DMS153 treated with DMSO at 0.1 percent for 48 hours (cell line): ENCODE measurements around the gene FAM20C.
"Not testable (repeated sequence)": the region's sequence is repeated elsewhere in the genome, so short reads cannot be mapped to it uniquely, and the experiment has no call there.

Experiments used
- DNase-seq: peaks from one replicate; lab custom pipeline; 2025; ENCODE audit not compliant: unreplicated experiment; lab: John Stamatoyannopoulos, UW

The FAM20C gene

GRCh38 chr7:240146-240676, 47.8 kb downstream of the FAM20C start:
- DNase-seq: no peak

DNA sequence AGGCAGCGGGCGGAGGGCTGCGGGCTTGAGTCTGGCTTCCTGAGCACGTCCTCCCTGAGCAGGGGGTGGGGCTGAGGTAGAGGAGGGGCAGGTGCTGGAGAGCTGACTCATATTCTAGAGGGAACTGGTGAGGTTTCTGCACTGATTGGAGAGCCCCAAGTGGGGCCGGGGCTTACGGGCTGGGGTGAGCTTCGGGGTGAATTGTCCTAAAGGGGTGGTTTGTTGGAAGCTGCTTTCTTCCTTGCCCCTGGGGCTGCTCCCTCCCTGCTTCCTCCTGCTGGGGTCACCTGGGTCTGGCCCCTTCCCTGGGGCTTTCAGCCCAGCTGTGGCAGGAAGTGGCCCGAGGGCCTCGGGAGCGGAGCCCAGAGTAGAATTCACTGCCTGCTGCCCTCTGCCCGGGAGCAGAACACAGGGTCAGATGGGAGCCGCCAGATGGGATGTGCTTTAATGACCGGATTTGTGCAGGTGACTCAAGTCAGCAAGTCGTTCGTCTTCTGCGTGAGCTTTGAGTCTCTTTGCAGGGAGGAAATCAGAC, 48.6 kb downstream of the FAM20C start:
- DNase-seq: no peak

DNA sequence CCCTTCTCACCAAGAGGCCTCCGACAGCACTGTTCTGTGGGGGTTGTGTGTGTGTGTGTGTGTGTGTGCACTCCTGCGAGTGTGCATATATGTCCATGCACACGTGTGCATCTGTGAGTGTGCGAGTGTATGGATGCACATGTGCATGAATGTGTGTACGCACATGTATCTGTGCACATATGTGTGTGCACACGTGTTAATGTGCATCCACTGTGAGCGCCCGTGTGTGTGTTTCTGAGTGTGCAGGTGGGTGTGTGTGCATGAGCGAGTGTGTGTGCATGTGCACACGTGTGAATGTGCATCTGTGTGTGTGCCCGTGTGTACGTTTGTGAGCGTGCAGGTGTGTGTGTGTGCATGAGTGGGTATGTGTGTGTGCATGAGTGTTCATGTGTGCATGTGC, 49.1 kb downstream of the FAM20C start:
- DNase-seq: no peak

DNA sequence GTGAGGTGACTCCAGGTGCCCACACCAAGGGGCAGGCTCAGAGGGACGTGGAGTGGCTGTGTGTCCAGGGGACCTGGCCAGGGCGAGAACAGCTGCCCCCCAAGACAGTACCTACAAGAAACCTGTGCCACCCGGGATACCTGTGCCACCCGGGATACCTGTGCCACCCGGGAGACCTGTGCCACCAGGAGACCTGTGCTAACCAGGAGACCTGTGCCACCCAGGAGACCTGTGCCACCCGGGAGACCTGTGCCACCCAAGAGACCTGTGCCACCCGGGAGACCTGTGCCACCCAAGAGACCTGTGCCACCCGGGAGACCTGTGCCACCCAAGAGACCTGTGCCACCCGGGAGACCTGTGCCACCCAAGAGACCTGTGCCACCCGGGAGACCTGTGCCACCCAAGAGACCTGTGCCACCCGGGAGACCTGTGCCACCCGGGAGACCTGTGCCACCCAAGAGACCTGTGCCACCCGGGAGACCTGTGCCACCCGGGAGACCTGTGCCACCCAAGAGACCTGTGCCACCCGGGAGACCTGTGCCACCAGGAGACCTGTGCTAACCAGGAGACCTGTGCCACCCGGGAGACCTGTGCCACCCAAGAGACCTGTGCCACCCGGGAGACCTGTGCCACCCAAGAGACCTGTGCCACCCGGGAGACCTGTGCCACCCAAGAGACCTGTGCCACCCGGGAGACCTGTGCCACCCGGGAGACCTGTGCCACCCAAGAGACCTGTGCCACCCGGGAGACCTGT, 50.6 kb downstream of the FAM20C start:
- not testable (repeated sequence) for DNase-seq

DNA sequence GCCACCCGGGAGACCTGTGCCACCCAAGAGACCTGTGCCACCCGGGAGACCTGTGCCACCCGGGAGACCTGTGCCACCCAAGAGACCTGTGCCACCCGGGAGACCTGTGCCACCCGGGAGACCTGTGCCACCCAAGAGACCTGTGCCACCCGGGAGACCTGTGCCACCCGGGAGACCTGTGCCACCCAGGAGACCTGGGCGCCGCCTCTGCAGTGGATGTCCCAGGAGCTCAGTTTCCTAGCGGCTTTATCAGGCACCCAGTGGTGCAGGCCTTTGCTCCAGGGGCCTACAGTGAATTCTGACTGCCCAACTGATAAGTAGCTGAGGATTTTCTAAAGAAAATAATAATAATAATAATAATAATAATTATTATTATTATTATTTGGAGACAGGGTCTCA, 51.2 kb downstream of the FAM20C start:
- not testable (repeated sequence) for DNase-seq

DNA sequence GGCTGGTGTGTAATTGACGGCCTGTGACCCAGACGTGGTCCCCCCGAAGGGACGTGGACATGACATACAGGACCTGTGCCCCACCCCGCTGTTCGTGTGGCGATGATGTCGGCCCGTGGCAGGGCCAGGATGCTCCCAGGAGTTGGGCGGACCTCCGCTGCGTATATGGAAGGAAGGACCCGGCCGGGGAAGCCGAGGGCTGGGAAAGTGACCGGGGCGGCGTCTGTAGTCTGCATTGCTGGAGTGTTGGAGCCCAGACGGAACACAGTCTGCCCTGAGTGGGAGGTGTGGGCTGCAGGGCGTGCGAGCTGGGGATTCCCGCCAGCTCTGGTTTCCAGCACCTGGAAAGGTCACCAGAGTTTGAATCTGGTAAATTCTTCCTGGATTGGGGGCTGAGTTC, 52.6 kb downstream of the FAM20C start:
- DNase-seq: no peak

GRCh38 chr7:245574-246295, 53.4 kb downstream of the FAM20C start:
- DNase-seq: no peak

- DNase-seq: no peak
These were observed 54.1 kb downstream of the FAM20C start for GRCh38 chr7:246451-246850.

DNA sequence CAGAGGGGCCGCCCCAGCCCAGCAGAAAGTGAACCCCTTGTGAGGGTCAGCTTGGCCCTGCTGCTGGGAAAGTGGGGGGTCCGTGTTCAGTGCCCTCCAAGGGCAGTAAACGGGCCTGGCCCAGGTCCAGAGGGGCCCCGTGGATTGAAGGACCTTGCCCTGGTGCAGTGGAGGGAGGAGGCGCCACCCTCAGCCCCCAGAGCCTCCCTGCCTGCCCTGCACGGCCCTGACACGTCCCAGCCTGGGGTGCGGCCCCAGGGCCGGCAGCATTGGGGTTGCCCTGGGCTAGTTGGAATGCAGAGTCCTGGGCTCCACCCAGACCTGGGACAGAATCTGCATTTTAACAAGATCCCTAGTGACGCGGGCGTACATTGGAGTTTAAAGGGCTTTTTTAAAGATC, 54.8 kb downstream of the FAM20C start:
- DNase-seq: no peak

DNA sequence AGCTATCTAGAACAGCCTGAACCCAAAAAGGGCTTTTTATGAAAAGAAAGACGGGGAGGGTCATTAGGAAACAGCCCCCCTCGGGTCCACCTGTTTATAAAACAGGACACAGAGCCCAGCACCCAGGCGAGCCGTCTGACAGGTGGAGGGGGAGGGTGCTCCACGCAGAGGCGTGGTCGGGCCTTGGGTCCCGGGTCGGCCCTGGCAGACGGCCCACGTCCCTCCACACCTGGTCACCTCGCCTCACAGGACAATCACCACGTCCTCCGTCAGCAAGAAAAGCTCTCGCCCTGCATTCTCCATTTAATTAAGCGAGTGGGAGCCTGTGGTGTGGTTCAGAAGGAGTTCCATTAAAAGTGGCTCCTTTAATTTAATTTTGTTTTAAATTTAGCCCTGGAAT, 55.3 kb downstream of the FAM20C start:
- DNase-seq: no peak

DNA sequence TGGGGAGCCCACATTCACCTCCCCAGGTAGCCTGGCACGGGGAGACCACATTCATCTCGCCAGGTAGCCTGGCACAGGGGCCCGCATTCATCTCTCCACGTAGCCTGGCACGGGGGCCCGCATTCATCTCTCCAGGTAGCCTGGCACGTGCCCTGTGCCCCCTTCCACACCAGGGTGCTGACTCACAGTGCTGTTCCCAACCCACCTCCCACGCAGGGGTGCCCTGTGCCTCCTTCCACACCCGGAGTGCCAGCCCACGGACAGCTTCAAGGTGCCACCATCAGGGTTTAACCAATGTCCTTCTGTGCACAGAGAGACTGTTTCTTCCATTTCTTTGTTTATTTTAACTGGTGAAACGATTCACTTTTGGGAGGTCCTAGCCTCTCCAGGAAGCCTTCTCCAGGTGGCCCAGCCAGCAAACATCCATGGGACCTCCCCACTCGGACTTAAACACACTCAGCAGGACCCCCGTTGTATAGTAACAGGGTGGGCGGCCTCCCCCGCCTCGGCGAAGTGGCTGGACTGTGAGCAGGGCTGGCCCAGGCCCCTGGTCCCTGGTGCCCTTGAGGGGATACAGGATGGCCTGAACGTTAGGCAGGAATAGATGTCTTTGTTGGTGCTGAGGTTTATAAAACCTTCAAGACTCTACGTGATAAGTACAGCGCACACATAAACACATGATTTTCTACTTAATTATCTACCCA, 56.5 kb downstream of the FAM20C start:
- no peak for DNase-seq

GRCh38 chr7:249989-250388, 57.6 kb downstream of the FAM20C start:
- DNase-seq: no peak

DNA sequence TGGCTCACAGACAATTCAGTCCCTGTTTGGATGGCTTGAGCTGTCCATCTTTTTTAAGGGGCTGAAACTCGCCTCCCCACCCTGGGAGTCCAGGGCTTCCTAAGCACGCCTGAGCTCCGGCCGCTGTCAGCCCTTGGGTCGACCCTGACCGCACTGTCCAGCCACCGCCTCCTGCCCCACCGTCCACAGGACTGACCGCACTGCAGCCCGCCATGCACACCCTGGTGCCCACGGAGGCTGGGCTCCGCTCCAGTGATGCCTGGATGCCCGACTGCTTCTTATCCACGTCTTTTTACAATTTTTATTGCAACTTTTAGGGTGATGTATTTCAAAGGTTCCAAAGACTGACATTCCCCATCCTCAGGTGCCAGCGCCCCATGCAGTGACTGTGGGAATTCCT, 58.2 kb downstream of the FAM20C start:
- DNase-seq: no peak

DNA sequence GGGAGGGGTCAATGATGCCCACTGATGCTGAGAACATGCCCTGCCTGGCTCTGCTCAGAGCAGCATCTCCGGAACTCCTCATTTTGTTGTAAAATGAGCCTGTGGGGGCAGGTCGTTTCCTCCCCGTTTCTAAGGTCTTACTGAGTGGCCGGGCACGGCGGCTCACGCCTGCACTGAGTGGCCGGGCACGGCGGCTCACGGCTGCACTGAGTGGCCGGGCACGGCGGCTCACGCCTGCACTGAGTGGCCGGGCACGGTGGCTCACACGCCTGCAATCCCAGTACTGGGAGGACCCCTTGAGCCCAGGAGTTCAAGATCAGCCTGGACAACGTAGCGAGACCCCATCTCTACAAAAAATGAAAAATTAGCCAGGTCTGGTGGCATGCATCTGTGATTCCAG, 58.6 kb downstream of the FAM20C start:
- DNase-seq: no peak

DNA sequence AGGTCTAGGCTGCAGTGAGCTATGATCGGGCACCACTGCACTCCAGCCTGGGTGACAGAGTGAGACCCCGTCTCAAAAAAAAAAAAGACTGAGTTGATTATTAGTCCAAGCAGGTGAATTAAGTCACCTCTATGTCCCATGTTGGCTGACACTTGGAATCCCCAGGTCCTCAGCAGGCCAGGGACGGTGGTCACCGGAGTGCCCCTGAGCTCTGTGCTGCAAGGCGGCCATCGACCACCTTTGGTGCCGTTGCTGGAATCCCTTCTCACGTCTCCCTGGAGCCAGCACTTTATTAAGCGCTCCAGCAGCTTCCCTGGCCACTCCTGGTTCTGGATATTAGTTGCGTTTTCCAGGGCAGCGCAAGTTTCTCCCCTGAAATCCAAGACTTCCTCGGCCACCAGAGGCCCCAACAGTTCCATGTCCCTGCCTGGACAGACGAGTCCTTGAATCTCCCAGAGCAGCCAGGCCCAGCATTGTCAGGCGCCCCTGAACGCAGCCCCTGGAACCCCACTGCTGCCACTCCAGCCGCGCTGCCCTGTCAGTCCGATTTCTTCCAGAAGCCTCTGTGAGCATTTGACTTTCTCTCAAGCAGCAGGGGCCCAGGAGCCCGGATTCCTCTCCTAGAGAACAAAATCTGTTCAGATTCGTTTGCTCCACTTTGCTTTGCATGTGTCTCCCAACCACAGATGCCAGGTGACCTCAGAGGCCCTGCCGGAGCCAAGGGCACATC, 59.2 kb downstream of the FAM20C start:
- DNase-seq: no peak

DNA sequence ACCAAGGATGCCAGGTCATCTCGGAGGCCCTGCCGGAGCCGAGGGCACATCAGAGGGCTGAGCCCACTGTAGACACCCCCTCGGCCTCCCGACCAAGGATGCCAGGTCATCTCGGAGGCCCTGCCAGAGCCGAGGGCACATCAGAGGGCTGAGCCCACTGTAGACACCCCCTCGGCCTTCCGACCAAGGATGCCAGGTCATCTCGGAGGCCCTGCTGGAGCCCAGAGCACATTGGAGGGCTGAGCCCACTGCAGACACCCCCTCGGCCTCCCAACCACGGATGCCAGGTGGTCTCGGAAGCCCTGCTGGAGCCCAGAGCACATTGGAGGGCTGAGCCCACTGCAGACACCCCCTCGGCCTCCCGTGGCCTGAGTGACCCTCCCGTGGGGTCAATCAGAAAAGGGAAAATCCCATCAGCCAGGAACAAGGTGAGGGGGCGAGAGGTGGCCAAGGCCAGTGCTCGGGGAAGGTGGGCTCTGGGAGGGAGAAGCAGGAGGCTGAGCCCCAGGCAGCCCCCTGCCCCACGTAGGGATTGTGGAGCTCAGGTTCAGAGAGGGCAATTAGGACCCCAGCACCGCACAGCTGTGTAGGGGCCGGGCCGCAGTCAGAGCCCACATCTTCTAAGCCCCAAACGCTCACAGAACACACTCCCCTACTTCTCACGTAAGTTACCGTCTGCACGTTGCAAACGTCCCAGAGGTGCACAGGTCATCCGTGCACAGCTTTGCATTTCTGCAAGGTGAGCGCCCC, 60.0 kb downstream of the FAM20C start:
- DNase-seq: no peak

DNA sequence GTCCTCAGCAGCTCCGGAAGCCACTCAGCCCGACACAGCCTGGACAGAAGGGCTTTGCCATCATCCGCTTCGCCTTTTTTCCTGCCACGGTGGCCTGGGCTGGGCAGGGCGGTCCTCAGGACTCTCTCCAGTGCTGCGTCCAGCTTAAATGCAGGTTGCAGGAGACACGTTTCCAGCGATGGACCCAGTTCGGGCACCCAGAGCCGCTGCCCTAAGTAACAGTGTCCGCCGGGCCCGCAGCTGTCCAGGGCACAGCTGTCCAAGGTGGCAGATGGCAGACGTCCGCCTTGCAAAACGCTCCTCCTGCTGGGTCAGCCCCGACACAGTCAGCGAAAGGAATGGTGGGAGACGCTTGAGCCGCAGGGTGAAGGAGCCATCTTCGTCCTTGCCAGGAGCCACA, 60.6 kb downstream of the FAM20C start:
- DNase-seq: no peak

GRCh38 chr7:253581-254336, 61.4 kb downstream of the FAM20C start:
- DNase-seq: no peak

DNA sequence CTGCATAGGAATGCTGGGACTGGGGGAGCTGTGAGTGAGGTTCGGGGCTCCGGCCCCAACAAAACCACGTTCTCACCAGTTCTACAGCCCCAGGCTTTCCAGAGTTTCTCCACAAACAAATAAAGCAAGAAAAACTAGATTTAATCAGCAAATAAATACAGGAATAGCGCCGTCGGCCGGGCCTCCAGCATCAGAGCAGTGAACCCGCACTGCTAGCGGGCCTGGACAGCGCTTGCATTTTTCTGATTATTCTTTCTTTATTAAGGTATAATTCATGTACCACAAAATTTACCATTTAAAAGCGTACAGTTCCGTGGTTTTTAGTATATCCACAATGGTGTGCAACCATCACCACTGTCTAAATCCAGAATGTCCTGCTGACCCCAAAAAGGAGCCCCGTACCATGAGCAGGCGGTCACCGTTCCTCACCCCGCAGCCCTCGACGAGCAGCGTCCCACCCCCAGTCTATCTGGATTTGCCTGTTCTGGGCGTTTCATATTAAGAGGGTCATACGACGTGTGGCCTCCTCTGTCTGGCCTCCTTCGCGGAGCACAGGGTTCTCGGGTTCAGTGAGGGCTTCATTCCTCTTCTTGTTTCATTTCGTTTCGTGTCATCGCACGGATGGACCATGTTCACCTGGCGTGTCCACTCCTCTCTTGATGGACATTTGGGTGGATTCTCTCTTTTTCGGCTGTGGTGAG, 62.1 kb downstream of the FAM20C start:
- DNase-seq: no peak
